Measurements from ENCODE around the gene WNT3. TPM values are rescaled to one million over a fixed set of nuclear protein-coding genes. Genes with fewer than 3 reads are reported as not detected.
"Not testable (repeated sequence)": the region's sequence is repeated elsewhere in the genome, so short reads cannot be mapped to it uniquely, and the experiment has no call there.

WNT3 gene
- total RNA-seq, 1 experiment from 2014 or later, result not detected

DNA sequence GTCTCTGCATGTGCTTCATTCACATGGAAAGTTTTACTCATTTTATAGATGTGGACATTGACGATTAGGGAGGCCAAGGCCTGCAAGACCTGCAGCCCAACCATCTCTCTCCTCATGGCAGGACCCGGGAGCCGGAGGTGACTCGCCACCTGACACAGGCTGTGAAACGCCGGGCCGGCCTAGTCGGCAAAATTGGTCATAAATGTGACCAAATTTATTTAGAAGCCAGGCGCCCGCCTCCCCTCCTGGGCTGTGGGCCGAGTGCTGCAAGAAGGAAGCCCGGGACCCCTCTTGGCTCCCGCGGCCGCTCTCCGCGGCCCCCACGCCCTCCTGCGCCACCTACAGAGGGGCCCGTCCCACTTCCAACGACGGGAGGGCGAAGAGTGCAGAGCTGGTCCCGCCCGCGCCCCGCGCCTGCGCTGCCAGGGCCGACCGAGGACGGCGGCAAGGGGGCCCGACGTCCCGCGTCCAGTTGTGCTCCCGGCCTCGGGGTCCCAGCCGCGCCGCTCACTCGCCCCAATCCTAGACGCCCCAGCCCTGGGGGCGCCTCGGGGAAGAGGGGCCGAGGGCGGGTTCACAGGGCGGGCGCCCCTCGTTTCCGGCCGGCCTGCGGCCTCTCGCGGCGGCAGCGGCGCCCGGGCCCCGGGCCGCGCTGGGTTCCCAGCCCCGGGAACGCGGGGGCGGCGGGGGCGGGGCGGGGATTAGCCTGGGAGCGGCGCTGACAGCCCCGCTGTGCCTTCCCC, 47.5 kb downstream of the WNT3 start:
- DNase-seq (ENCODE audit: low spot score), result peak; percentile 20
- in situ Hi-C loops (cut with HindIII; ENCODE audit: low sequenced_read_pairs), result no loop called here

DNA sequence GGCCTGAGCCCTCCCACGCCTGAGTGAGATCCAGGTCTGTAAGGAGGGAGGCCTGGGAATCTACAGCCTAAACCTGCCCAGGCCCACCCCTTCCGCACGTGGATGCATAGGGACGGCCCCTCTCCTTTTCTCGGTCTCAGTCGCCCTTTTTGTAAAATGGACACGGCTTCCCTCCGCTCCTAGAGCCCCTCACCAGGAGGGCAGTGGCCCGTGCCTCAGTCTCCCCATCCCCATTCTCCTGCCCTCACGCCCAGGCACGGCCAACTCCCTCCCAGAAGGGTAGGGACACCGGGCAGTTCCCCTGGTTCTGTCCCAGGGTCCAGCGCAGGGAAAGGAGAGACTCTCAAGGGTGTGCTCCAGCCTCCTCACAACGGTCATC, 48.1 kb downstream of the WNT3 start:
- DNase-seq (ENCODE audit: low spot score), result no peak
- in situ Hi-C loops (cut with HindIII; ENCODE audit: low sequenced_read_pairs), result no loop called here

GRCh38 chr17:46769531-46770438, 48.7 kb downstream of the WNT3 start:
- in situ Hi-C loops (cut with HindIII; ENCODE audit: low sequenced_read_pairs), result no loop called here
- DNase-seq (ENCODE audit: low spot score), result no peak

GRCh38 chr17:46768896-46769295, 49.6 kb downstream of the WNT3 start:
- in situ Hi-C loops (cut with HindIII; ENCODE audit: low sequenced_read_pairs); DNase-seq (ENCODE audit: low spot score): not testable (repeated sequence)

DNA sequence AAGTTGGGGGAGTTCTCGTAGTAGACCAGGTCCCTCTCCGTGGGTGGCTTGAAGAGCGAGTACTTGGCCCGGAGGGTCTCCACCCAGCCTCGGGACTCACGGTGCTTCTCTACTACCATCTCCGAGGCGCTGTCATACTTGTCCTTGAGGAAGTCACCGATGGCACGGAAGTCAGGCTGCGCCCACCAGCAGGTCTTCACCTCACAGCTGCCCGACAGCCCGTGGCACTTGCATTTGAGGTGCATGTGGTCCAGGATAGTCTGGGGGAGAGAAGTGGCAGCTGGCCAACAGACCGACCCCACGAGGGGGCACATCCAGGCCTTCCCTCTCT, 50.0 kb downstream of the WNT3 start:
- in situ Hi-C loops (cut with HindIII; ENCODE audit: low sequenced_read_pairs), result no loop called here
- DNase-seq (ENCODE audit: low spot score), result no peak

DNA sequence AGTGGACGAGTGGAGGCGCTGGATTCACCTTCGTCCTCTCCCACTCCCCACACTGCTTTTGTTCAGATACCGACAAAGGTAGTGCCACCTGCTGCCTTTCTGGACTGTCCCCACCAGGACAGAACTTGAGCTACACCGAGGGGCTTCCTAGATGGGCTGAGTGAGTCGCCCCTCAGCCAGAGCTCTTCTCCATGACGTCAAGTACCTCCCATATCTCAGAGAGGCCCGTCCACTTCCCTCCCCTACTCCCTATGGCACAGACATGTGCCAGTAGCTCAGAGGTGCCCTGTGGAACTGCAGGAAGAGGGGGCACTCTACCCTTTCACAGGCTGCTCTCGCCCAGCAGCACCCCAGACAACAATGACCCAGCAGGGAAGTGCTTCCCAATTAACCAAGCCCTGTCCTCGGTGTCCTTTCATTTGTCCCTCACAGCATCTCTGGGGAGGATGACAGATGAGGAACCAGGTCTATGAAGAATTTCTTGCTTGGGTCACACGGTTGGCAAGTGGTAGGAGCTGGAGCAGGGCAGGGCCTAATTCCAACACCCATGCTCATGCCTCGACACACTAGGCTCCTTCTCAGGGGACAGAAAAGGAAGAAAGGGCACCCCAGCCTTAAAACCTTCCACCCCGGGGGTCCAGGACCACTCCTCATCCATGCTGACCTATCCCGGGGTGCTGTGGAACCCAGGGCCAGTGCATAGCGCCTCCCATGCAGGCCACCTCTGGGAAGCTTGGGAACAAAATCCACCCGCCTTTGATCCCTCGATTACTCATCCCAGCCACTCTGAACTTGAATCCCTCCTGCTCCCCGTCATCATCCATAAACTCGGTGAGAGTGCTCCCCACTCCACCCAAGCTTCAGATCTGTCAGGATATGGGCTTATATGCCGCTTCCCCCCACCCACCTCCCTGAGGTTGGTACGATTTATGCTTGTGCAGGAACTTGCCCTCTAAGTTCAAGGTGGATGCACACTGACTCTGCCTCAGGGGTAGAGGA, 51.7 kb downstream of the WNT3 start:
- DNase-seq (ENCODE audit: low spot score), result no peak
- in situ Hi-C loops (cut with HindIII; ENCODE audit: low sequenced_read_pairs), result no loop called here

- DNase-seq (ENCODE audit: low spot score), result peak; percentile 23
- in situ Hi-C loops (cut with HindIII; ENCODE audit: low sequenced_read_pairs), result no loop called here
These were observed 53.0 kb downstream of the WNT3 start for GRCh38 chr17:46765453-46765852.

DNA sequence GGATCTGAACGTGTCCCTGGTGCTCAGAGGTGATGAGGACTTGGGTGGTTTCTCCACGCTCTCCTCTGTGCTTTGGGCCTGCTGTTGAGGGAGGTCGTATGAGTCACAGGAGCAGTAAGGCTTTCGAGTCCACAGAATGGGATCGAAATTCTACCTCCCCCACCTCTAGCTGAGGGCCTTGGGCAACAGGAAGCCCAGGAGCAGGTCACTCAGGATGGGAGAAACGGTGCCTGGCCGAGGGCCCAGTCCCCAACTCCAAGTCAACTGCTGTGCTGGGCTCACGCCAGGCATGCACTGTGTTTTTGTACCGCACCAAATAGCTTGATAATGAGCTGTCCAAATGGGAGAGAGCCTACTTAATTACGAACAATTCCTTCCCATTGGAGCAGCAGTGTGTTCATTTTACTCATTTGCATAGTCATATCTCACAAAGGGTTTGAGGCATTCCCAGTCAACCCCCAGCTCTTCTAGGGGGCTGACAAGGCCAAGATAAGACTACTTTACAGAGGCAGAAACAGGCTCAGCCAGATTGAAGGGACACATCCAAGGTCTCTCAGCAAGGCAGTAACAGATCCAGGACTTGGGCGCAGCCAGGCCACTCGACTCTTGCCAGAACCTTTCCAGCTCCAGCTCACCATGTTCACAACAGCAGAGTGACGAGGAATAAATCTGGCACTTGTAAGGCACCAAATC, 53.6 kb downstream of the WNT3 start:
- peak; percentile 65 for DNase-seq (ENCODE audit: low spot score)
- in situ Hi-C loops (cut with HindIII; ENCODE audit: low sequenced_read_pairs), result no loop called here

GRCh38 chr17:46764000-46764708, 54.3 kb downstream of the WNT3 start:
- in situ Hi-C loops (cut with HindIII; ENCODE audit: low sequenced_read_pairs), result no loop called here
- peak; percentile 11 for DNase-seq (ENCODE audit: low spot score)

DNA sequence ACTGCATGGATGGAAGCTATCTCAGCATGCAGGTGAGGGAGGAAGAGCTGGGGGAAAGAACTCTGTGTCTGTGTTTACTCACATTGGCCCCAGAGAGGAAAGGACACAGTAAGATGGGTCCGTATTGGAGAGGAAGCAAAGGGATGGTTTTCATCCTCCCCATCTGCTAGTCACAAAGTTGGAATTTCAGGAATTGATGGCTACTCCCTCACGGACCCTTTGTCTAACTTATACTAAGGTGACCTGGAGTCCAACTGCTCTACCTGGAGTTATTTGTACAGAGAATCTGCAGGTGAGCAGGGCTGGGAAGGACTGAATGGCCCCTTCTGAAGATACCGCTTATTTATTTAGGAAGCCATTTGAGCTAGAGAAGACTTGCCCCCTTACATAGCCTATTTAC, 55.1 kb downstream of the WNT3 start:
- no peak for DNase-seq (ENCODE audit: low spot score)
- in situ Hi-C loops (cut with HindIII; ENCODE audit: low sequenced_read_pairs), result no loop called here

DNA sequence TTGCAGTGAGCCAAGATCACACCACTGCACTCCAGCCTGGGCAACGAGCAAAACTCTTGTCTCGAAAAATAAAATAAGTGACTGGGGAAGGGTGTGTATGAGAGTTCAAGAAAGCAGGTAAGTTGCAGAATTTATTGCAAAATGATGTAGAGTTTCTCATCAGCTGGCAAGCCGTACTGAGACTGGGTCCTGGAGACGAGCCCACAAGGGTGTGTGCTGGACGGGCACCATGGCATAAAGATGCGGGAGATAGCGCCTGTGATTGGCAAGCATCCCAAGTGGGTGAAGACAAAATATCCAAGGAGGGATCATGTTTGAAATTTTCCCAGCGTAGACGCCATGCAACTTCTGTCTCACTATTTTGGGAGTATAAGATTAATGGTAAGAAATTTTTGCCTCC, 59.4 kb downstream of the WNT3 start:
- in situ Hi-C loops (cut with HindIII; ENCODE audit: low sequenced_read_pairs), result no loop called here
- no peak for DNase-seq (ENCODE audit: low spot score)

DNA sequence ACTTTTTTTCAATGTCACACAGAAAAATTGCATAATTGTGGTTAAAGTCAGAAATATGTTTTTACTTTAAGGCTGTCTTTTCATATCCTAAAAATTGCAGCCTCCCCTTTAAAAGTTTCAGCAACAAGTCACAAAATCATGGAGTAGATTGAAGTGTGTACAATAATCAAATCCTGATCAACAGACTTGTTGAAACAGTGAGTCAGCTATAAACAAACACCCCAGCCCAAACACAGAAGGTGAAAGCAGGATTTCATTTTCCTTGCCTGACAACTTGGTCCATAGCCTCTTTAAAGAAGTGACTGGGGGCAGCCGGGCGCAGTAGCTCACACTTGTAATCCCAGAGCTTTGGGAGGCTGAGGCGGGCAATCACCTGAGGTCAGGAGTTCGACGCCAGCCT, 59.9 kb downstream of the WNT3 start:
- in situ Hi-C loops (cut with HindIII; ENCODE audit: low sequenced_read_pairs), result no loop called here
- no peak for DNase-seq (ENCODE audit: low spot score)

- in situ Hi-C loops (cut with HindIII; ENCODE audit: low sequenced_read_pairs); DNase-seq (ENCODE audit: low spot score): not testable (repeated sequence)
These were observed 60.9 kb downstream of the WNT3 start for GRCh38 chr17:46757588-46757987.

- in situ Hi-C loops (cut with HindIII; ENCODE audit: low sequenced_read_pairs), result no loop called here
- DNase-seq (ENCODE audit: low spot score), result no peak
These were observed 61.6 kb downstream of the WNT3 start for GRCh38 chr17:46756861-46757260.

GRCh38 chr17:46756081-46756735, 62.3 kb downstream of the WNT3 start:
- no peak for DNase-seq (ENCODE audit: low spot score)
- in situ Hi-C loops (cut with HindIII; ENCODE audit: low sequenced_read_pairs), result no loop called here

GRCh38 chr17:46753776-46754175, 64.7 kb downstream of the WNT3 start:
- in situ Hi-C loops (cut with HindIII; ENCODE audit: low sequenced_read_pairs), result no loop called here

DNA sequence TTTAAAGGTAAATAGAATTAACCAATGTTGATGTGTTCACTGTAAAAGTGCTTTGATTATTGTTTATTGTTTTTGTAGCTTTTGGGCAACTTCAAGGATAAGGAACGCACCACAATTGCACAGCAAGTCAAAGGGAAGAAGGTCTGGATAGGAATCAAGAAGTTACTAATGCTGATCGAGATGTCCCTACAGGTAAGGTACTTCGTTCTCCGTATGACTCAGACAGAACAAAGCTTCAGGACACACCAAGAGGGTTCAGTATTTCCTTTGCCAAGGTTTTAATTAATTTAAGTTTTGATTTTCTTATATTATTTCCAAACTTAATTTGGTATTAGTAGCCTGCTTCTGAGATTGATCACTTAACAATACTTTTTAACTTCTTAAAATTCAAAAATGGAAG, 67.1 kb downstream of the WNT3 start:
- DNase-seq (ENCODE audit: low spot score), result no peak
- in situ Hi-C loops (cut with HindIII; ENCODE audit: low sequenced_read_pairs), result no loop called here

More at GRCh38 chr17:46753776-46754175, 64.7 kb downstream of the WNT3 start:
- DNase-seq (ENCODE audit: low spot score), result no peak

DNA sequence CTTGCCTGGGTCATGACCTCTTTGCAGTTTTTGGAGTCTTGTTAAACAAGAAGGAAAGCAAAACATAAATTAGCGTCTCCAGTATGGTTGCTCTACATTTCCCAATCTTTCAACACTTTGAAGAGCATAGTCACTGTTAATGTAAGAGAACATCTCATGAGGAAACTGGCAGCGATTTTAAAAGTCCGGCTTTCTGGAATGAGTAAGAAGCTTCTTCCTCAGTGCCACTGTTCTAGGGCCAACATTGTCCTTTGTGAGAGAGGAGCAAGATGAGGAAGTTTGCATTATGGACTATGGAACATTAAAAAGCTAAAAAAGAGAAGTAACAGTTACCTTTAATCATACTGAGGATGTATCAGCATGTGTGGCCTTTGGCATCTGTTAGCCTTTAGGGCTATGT, 73.1 kb downstream of the WNT3 start:
- DNase-seq (ENCODE audit: low spot score), result no peak
- in situ Hi-C loops (cut with HindIII; ENCODE audit: low sequenced_read_pairs), result no loop called here
